ENCODE results near the gene MAP4.
"Not testable (repeated sequence)": the region's sequence is repeated elsewhere in the genome, so short reads cannot be mapped to it uniquely, and the experiment has no call there.

MAP4 gene

DNA sequence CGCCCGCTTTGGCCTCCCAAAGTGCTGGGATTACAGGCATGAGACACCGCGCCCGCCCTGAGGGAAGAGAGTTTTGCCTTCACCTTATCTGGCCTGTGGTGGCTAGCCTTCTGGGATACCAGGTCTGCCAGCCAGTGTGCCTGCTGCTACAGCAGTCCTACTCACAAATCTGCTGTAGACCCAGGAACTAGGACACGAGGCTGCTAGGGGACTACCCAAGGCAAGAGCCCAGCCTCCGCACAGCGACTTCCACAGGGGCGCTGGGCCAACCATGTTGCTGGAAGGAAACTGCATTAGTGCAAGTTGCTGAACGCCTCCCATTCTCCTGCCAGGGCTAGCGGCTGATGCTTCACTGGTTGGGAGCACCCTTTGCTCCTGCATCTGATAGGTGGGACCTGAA lies 159.5 kb downstream of the MAP4 start:
- no peak for DNase-seq

DNA sequence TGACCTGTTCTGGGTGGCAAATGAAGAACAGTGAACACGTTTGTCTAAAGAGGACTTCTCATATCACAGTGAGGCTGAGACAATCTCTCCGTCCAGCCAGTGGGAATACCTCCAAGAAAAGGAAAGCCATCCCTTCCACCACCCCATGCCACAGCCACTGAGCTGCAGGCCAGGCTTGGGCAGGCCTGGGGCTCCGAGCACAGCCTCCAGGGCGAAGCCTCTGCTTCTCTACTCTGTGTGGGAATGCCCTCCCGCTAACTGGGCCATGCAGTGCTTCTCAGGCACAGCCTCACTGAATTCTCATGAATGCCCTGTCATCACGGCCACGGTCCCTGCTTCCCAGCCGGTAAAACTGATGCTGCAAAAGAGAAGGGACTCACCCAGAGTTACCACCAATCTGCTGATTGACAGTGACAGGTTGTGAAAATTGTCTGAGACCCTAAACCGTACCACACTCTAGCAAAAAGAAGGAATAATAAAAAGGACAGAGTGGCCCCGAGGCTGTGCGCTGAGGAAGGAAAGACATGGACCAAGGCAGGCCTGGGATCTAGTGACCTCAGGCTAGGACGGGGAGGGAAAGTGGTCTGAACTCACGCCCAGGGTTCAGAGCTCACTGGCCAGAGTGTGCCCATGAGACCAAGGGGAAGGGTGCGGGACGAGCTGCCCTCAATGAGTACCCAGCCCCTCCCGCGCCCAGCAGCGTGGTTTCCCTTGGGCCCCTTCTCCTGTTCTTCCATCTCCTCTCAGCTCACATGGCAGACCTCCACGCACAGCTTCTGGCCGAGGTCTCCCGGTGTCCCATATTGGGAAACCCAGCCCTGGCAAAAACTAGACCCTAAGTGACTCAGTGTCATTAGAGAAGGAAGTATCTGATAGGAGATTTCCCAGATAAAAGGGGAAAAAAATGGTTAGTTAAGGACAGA lies 160.5 kb downstream of the MAP4 start:
- no peak for DNase-seq

DNA sequence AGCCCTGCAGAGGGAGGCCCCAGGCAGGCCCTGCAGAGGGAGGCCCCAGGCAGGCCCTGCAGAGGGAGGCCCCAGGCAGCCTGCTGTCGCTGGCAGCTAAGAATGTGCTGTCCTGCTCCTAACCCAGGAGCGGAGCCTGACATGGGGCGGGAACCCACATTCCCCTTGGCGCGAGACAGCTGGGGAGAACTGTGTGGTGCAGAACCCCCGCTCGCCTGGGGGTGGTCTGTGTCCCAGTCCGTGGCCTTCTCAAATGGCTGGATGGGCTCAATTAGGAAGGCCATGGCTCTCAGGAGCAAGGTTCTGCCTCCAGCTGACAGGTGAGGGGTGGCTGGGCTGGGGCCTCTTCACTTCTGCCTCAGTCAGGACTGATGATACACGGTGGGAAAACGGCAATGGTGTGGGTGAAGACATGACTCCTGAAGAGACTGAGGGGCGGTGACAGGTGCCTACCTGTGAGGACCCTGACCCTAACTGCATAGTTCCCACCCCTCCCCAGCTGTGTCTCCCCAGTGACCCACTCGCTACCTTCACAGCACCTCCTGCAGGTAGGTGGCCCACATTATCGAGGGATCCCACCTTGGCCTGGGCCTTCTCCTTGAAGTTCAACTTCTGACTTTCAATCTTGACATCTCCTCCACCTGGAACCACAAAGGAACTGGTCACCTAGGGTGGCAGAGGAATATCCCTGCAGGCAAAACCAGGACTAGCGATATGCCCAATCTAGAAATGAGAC lies 161.3 kb downstream of the MAP4 start:
- DNase-seq: no peak

DNA sequence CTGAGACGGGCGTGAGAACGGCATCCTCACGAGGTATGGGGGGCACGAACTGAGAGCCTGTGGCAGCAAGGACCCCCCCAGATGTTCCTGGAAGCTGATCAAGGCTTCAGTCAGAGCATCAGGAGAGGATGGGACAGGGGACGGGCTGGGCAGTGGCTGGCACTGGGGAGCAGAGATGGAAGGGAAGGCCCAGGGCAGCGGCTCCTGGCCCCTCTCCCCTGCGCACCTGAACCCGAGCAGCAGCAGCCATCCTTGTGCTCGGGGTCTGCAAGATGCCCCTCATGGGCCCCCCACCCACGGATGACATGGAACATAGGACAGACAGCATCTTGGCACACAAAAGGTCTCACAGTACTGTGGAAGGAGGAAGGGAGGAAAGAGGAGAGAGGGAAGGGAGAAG lies 161.9 kb downstream of the MAP4 start:
- no peak for DNase-seq

DNA sequence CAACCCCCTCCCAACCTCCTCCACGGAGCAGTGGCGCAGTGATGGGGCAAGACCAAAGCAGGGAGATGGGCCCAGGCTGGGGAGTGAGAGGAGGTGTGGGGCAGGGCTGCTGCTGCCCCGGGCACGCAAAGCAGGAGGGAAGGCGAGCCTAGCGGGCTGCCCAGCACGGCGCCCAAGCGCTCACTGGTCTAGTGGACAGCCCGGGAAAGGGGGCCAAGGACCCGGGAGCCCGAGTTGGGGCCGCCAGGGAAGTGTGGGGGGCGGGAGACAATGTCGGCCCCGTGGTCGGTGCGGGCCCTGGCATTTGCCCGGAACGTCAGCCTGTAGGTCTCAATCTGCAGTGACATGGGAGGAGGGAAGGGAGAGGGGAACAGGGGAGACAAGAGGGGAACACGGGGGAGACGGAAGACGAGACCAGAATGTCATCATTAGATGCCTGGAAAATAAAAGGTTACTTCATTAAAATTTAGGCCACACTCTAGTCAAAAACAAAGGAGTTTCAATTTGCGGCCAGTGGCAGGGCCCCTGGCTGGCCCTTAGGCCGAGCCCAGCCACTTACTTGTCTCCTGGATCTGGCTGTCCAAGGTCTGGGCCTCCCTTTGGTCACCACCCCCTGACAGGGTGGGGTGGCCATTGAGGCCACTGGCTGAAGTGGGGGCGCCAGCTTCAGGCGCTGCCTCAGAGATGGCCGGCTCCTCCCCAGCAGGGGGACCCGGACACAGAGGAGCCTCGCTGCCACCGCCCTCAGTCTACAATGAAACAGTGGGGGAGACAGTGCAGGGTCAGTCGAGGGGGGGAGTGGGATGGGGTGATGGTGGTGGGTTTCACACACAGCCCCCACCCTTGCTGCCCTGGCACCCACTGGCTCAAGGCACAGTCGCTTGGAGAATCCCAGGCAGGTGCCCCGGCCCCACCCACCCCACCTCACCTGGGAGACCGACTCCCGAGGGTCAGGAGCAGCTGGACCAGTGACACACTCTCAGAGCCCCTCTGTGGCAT lies 163.3 kb downstream of the MAP4 start:
- no peak for DNase-seq

DNA sequence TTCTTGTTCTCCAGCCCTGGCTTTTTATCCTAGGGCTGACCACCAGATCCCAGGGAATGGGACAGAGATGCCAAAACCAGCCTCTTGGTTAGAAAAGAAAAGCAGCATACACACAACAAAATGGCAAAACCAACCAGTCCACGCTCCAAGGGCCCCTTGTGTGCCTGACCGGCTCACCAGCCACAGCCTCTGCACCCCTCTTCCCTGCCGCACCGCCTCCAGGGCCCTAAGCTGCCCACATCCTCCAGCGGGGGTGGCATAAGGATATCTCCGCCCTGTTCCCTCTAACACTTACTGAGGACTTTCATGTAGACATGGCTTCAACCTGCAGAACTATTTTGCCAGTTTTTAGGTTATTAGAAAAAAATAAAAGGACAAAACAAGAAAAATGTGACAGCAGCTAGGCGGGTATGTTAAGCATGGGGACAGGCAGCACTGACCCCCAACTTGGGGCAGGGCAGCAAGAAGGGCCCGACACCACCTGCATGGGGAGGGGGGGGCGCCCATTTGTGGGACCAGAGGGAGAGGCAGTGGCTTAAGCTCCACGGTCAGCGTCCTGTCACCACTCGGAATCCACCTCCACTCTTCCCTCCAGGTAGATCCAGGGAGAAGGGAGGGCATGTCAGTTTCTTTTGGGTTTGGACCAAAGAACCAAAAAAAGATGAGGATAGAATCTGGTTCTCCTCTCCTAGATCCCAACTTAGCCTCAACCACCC lies 164.2 kb downstream of the MAP4 start:
- DNase-seq: no peak

DNA sequence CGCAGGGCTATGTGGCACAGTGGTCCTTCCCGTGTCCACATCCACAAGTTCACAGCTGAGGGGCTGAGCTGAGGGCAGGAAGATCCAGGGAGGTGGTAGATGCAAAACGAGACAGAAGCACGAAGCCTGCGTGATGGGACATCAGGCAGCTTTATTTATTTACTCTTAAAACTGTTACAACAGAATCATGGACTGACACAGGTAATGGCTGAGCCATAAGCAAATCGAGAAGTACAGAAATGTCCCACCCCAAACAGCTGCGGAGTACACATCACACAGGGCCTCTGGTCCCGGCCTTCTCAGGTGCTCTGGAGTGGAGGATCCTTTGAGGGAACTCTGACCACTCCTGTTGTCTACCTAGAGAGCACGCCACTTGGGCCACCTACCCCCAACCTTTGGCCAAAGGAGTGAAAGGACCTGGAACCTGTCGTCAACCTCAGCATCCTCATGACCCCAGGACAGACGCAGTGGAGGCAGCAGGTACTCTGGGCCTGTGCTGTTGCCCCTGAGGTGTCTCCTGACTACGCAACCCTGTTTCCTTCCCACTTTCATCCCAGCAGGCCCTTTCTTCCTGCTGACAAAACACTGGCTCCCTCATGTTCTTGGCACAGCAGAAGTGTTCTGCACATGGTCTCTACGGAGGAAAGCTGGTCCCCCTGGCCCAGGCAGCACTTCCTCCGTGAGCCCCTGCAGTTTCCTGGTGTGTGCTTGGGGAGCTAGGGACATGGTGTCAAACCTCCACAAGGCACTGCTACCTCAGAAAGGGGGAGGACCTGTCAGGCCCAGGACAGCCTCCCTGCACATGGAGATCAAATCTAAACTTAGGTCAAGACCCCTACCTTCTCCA lies 165.4 kb downstream of the MAP4 start:
- no peak for DNase-seq

DNA sequence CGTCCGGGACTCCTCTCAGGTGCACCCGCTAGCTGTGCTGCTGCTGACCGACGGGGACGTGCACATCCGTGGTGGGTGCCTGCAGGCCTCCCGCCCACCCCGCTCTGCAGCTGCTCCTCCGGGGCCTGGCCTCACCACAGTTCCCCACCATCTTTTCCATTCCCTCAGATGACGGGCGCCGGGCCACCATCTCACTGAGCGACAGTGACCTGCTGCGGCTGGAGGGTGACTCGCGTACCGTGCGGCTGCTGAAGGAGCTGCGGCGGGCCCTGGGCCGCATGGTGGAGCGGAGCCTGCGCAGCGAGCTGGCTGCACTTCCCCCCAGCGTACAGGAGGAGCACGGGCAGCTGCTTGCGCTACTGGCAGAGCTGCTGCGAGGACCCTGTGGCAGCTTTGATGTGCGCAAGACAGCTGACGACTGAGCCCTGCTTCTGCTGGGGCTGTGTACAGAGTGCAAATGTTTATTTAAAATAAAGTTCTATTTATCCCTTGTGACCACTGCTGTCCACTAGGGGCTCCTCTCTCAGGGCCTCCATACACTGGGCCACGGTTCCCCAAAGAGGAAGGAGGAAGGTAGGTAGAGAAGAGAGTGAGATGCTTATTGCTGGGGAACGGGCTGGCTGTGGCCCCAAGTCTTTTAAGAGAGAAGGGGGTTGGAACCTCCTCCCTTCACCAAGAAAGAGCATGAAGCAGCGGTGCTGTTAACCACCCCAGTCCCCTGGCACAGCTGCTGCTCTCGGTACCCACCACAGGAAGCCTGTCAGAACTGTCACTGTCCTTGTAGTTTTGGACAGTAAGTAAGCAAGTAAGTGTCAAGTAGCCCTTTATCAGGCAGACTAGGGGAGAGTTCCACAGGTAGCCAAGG lies 166.3 kb downstream of the MAP4 start:
- peak; percentile 72 for DNase-seq

DNA sequence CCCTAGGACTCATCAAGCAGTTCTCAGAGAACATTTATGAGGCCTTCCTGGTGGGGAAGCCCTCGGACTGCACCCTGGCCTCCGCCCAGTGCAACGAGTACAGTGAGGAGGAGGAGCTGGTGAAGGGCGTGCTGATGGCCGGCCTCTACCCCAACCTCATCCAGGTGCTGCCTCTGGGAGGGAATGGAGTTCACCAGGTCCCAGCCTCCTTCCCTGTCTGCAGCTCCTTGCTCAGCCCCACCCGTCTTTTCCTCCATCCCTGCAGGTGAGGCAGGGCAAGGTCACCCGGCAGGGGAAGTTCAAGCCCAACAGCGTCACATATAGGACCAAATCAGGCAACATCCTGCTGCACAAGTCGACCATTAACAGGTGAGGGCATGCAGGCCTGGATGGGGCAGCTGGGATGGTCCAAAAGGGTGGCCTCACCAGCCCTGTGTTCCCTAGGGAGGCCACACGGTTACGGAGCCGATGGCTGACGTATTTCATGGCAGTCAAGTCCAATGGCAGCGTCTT lies 167.0 kb downstream of the MAP4 start:
- DNase-seq: no peak

DNA sequence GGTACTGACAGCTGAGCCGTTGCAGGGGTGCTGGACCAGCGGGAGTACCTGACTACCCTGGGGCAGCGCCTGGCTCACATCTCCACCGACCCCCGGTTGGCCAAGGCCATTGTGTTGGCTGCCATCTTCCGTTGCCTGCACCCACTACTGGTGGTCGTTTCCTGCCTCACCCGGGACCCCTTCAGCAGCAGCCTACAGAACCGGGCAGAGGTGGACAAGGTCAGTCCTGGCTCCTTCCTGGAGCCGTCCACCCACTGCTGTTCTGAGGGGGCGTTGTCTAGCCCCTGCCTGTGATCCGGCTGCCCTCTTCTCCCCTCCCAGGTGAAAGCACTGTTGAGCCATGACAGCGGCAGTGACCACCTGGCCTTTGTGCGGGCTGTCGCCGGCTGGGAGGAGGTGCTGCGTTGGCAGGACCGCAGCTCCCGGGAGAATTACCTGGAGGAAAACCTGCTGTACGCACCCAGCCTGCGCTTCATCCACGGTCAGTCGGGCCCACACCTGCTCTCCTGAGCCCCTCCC lies 167.6 kb downstream of the MAP4 start:
- no peak for DNase-seq

DNA sequence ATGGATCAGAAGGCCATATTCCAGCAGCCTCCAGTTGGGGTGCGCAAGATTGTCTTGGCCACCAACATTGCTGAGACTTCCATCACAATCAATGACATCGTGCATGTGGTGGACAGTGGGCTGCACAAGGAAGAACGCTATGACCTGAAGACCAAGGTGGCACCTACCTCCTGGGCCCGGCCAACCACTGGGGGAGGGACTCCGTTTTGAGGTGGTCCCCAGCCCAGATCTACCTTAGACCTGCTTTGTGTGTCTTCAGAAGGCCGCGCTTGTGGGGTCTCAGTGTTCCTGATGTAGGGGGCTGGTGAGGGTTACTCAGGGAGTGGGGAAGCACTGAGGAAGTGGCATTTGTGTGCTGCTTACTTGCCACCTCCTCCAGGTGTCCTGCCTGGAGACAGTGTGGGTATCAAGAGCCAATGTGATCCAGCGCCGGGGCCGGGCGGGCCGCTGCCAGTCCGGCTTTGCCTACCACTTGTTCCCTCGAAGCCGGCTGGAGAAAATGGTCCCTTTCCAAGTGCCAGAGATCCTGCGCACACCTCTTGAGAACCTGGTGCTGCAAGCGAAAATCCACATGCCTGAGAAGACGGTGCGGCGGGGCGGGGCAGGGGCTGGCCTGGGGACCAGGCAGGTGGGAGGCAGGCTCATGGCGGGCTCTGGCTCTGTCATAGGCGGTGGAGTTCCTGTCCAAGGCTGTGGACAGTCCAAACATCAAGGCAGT lies 168.3 kb downstream of the MAP4 start:
- no peak for DNase-seq

DNA sequence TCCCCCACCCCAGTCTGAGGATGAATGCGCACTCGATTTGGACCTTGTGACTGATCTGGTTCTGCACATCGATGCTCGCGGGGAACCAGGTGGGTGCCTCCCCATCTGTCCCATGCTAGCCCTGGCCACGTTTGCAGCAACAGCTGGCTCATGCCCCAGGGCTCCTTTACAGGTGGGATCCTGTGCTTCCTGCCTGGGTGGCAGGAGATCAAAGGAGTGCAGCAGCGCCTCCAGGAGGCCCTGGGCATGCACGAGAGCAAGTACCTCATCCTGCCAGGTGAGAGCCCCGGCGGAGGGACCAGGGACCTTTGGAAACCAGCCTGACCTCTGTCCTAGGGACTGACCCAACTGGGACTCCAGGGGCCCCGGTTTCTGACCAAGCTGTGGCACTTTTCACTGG lies 169.0 kb downstream of the MAP4 start:
- peak; percentile 73 for DNase-seq

DNA sequence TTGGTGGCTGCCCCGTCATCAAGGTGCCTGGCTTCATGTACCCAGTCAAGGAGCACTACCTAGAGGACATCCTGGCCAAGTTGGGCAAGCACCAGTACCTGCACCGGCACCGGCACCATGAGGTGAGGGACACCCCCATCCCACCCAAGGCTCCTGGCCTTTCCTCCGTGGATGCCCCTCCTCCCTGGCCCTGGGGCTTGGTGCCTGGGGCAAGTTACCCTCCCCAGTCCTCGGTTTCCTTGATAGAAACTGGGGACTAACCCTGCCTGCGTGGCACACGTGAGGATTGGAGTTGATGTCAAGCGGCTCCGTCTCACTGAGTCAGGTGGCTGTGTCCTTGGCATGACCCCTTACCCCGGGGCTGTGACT lies 169.4 kb downstream of the MAP4 start:
- DNase-seq: no peak

DNA sequence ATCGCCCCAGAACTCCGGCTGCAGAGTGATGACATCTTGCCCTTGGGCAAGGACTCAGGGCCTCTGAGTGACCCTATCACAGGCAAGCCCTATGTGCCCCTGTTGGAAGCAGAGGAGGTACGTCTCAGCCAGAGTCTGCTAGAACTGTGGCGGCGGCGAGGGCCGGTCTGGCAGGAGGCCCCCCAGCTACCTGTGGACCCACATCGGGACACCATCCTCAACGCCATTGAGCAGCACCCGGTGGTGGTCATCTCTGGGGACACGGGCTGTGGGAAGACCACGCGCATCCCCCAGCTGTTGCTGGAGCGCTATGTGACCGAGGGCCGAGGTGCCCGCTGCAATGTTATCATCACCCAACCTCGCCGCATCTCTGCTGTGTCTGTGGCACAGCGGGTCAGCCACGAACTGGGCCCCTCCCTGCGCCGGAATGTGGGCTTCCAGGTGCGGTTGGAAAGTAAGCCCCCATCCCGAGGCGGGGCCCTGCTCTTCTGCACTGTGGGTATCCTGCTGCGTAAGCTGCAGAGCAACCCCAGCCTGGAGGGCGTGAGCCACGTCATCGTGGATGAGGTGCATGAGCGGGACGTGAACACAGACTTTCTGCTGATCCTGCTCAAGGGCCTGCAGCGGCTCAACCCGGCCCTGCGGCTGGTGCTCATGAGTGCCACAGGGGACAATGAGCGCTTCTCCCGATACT lies 169.9 kb downstream of the MAP4 start:
- no peak for DNase-seq

DNA sequence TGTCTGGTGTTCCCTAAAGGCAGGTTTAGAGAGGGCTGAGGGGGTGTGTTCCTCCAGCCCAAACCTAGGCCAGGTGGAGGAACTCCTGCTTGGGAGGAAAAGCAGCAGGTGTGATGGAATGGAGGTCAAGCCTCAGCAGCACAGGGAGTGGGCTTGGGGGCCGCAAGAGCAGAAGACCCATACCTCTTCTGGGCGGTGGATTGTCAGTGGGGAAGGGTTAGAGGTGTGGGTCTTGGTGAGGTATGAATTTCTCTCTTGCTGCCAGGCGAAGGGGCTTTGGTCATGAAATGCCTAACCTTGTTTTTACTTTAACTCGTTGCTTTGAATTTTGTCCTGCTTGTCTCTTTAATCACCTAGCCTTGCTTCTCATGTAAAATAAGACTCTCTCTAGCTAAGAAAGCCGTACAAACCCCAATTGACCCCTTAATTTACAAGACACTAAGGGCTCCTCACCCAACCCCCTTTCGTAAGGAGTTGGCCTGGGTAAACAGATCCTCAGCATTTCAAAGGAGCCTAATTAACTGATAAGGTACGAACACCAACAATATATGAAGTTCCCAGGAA lies 174.3 kb downstream of the MAP4 start:
- DNase-seq: no peak

DNA sequence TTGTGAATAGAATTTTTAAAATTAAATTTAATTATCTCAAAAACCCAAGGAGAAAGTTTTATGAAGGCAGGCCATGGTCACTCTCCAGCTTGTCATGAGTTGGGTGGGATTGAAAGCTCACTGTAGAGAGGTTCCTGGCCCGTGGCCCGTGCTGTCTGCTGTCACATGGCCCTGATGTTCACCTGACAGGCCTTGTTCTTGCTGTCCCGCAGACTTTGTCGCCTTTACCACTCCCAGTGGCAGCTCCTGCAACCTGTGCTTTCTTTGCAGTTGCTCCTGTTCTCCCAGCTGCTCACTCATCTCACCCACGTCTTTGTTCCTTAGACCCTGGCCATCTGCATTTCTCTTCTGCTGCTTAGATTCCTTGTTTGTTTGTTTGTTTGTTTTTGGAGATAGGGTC lies 177.7 kb downstream of the MAP4 start:
- DNase-seq: no peak

DNA sequence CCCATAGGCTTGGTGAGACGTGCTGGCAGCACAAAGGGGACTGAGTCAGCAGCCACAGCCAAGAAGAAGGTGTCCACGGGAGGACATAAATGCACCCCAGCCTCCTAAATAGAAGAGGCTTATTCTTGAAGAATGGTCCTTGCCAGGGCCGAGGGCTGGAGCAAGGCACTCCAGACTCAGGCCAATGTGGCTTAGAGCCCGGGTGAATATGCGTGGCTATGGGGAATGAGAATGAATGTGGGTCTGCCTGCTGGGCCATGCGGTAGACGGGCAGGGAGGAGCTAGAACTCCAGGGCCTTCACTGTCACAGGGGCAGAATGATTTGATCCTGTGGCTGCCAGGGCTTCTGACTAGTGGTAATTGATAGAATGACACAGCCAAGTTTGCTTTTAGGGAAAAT lies 179.2 kb downstream of the MAP4 start:
- DNase-seq: no peak

DNA sequence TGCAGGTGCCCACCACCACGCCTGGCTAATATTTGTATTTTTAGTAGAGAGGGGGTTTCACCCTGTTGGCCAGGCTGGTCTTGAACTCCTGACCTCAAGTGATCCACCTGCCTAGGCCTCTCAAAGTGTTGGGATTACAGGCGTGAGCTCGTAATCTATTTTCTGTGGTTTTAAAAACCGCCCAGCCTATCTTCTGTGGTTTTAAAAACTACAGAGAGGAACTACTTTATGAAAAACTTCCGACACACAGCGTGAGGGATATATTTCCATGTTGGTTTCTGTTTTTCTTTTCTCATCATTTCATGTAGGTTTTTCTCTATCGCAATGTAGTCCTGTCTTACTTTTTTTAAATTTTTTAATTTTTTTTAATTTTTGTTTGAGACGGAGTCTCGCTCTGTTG lies 186.7 kb downstream of the MAP4 start:
- DNase-seq: not testable (repeated sequence)
